IPS DF 4.7 (cell line): Measurements from ENCODE around the gene STIM1.
"Not testable (repeated sequence)": the region's sequence is repeated elsewhere in the genome, so short reads cannot be mapped to it uniquely, and the experiment has no call there.

Experiments used
- DNase-seq: peaks from one replicate; pipeline ENCODE4 v3.0.0-alpha.2; 2013; ENCODE audit warnings: low spot score; ENCODE audit errors: extremely low read depth

The STIM1 gene

DNA sequence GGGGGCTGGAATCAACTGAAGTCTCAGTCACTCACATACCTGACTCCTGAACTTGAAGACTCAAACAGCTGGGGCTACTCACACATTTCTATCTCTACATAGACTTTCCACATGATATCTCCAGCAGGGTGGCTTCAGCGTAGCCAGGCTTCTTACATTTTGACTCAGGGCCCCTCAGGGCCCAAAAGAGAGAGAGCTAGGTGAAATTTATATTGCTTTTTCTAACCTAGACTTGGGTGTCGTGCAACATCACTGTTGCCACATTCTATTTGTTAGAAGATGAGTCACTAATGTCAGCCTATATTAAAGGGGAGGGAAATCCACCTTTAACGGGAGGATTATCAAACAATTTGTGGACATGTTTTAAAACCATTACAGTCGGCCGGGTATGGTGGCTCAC, 167.2 kb downstream of the STIM1 start:
- DNase-seq: no peak

DNA sequence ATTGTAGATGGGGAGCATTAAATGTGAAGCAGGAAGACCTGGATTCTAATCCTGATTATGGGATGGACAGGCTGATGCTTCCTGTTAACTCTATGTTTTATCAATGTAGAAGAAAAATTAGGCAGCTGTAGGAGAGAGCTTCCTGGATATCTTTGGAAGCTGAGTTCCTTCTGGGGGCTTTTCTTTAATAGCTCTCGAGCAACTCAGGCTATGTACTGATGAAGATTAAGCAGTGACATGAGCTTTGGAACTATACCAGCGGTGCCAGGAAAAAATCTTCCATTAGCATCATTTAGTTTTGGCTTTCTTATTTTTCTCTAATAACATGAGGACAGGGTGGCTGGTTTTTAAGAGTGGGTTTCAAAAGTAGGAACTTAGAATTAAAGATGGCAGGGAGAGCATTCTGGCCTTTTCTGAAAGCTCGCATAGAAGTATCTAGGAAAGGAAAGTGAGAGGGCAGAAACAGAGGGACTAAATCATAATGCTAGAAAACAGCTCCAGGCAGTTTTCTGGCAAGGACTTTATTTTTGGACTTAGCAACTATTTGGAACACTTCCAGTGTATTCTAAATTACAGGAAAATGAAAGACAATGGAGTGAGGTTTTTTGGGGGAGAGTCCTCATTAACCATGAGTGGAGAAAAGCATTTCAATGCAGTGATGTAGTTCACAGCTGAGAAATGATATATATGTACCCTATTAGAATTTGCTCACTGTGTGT, 169.9 kb downstream of the STIM1 start:
- DNase-seq: no peak

DNA sequence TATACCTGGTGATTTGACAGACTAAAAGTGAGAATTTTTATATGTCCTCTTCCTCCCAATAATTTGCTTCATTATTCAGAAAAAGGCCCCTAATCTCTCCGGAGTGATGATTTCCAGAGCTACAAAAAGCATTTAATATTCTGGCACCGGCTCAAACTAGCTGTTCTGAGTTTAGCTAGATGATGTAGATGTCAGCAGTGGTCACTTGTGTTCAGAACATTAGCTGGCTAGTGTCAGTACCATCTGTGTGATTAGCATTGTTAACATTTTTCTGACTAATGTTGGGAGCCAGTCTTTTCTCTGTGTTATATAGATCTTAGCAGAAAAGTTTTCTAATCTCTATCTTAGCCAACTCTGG, 170.5 kb downstream of the STIM1 start:
- DNase-seq: no peak

- no peak for DNase-seq
Measured at GRCh38 chr11:4026389-4026788, 170.9 kb downstream of the STIM1 start.

DNA sequence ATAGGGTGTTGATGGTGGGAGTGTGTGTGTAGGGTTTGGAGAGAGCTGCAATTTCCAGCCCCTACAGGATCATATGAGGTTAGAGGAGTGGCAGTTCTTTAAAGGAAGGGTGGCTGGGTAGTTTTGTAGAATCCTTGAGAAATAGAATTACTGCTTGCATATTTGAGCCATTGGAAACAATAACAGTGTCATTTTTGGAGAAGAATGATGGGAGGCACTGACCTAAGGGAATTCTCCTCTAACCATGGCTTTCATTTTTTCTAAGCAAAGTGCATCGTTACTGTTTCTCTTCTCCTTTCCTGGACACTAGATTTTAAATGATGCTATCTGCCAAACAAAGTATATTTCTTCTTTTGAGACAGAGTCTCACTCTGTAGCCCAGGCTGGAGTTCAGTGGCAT, 172.3 kb downstream of the STIM1 start:
- DNase-seq: no peak

DNA sequence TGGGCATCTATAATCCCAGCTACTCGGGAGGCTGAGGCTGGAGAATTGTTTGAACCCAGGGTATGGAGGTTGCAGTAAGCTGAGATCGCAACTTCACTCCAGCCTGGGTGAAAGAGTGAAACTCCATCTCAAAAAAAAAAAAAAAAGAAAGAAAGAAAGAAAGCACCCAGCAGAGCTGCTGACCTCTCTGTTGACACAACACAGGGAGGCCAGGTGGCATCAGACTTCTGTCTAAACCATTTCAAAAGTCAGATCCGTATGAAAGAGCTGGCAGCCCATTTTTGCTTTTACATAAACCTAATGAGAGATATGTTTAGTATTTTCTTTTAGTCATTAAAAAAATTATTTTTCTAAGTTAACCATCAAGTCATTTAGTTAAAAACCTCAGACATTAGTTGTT, 174.7 kb downstream of the STIM1 start:
- DNase-seq: no peak

- no peak for DNase-seq
Measured at GRCh38 chr11:4032097-4032496, 176.6 kb downstream of the STIM1 start.

DNA sequence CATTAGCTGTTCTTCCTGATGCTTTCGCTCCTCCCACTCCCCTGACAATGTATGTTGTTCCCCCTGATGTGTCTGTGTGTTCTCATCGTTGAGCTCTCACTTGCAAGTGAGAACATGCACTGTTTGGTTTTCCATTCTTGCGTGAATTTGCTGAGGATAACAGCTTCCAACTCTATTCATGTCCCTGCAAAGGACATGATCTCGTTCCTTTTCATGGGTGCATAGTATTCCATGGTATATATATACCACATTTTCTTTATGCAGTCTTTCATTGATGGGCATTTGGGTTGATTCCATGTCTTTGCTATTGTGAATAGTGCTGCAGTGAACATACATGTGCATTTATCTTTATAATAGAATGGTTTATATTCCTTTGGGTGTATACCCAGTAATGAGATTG, 180.5 kb downstream of the STIM1 start:
- no peak for DNase-seq

- DNase-seq: no peak
Measured at GRCh38 chr11:4039011-4039410, 183.5 kb downstream of the STIM1 start.

- no peak for DNase-seq
Measured at GRCh38 chr11:4040461-4040860, 185.0 kb downstream of the STIM1 start.

DNA sequence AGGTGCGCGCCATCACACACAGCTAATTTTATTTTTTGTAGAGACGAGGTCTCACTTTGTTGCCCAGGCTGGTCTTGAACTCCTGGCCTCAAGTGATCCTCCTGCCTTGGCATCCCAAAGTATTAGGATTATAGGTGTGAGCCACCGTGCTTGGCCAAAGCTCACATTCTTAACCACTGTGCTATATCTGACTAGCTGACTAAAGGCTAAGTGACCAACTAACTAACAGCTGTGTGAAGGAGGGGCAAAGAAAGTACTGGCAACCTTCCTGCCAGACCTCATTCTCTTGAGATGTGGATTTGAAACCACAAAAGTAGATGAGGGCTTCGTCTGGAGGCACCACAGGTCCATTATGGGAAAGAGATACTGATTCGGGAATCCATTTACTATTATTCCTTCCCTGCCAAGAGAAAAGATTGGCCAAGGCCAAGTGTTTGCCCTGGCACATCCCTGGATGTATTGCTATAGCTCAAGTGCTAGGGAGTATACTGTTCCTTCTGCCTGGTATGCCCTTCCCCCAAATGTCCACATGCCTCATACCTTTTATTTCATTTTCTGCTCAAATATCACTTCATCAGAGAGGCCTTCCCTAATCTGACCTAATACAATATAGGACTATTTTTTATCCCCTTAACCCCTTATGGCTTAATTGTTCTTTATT, 186.4 kb downstream of the STIM1 start:
- no peak for DNase-seq

GRCh38 chr11:4044976-4045646, 189.6 kb downstream of the STIM1 start:
- DNase-seq: no peak

DNA sequence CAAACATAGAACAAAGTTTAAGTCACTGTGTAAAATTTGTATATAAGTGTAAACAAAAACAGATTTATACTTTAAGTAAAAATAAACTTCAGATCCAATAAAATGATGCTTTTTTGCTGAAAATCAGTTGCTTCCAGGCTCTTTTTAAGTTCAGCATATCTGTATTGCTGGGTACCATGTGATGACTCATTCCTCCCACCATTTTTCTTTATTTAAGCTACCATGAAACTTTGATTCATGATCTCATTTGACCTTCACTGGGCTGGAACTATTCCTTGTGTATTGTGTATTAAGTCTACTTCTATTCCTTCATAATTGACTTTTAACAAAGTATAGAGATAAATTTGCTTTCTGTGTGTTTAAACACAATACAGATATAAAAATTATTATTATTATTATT, 192.9 kb downstream of the STIM1 start:
- no peak for DNase-seq

DNA sequence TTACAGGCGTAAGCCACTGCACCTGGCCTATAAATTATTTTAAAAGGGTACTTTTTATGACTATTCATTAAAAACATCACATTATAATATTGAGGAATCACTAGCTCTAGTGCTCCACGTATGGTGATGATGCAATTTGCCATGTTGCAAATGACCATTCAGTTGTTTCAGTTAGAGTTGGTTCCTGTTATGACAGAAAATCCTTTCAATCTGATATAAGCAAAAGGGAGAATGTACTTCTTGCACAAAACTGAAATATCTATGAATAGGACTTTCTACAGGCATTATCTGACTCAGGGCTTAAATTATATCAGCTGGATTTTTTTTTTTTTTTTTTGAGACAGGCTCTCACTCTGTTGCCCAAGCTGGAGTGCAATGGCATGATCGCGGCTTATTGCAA, 193.5 kb downstream of the STIM1 start:
- DNase-seq: no peak

GRCh38 chr11:4050138-4050537, 194.7 kb downstream of the STIM1 start:
- DNase-seq: no peak

DNA sequence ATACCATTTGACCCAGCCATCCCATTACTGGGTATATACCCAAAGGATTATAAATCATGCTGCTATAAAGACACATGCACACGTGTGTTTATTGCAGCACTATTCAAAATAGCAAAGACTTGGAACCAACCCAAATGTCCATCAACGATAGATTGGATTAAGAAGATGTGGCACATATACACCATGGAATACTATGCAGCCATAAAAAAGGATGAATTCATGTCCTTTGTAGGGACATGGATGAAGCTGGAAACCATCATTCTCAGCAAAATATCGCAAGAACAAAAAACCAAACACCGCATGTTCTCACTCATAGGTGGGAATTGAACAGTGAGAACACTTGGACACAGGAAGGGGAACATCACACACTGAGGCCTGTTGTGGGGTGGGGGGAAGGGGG, 197.7 kb downstream of the STIM1 start:
- not testable (repeated sequence) for DNase-seq

DNA sequence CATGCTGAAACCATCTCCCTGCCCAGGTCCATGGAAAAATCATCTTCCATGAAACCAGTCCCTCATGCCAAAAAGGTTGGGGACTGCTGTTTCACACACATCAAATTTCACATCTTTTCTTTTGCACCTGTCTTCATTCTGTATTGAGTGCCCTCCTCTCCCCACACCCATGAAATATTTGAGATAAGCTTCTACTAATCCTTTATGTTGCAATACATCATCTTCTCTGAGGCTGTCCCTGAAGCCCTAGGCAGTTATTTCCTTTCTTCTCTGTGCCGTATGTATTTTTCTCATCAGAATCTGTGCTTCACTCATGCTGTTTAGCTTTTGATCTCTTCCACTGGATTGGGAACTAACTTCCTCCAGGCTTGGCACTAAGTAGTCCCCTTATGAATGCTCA, 199.2 kb downstream of the STIM1 start:
- DNase-seq: no peak

GRCh38 chr11:4059424-4059823, 204.0 kb downstream of the STIM1 start:
- no peak for DNase-seq

- no peak for DNase-seq
Measured at GRCh38 chr11:4060182-4060923, 204.9 kb downstream of the STIM1 start.

DNA sequence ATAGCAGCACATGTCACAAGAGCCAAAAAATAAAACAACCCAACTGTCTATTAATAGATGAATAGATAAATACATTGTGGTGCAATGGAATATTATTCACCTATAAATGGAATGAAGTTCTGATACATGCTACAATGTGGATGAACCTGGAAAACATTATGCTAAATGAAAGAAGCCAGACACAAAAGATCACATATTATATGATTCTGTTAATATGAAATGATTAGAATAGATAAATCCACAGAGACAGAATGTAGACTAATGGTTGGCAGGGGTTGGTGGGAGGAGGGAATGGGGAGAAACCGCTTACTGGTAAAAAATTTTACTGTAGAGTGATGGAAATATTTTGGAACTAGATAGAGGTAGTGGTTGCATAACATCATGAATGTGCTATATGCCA, 206.2 kb downstream of the STIM1 start:
- DNase-seq: no peak

- DNase-seq: no peak
Measured at GRCh38 chr11:4063348-4063747, 207.9 kb downstream of the STIM1 start.

- DNase-seq: no peak
Measured at GRCh38 chr11:4064278-4064955, 209.0 kb downstream of the STIM1 start.
